ENCODE results near the gene SMAD7.

Gene SMAD7

GRCh38 chr18:48987821-48988220 is 37.1 kb upstream of the SMAD7 start:
- in situ Hi-C loops (cut with MboI; ENCODE audit: low sequenced_read_pairs), result no loop called here

DNA sequence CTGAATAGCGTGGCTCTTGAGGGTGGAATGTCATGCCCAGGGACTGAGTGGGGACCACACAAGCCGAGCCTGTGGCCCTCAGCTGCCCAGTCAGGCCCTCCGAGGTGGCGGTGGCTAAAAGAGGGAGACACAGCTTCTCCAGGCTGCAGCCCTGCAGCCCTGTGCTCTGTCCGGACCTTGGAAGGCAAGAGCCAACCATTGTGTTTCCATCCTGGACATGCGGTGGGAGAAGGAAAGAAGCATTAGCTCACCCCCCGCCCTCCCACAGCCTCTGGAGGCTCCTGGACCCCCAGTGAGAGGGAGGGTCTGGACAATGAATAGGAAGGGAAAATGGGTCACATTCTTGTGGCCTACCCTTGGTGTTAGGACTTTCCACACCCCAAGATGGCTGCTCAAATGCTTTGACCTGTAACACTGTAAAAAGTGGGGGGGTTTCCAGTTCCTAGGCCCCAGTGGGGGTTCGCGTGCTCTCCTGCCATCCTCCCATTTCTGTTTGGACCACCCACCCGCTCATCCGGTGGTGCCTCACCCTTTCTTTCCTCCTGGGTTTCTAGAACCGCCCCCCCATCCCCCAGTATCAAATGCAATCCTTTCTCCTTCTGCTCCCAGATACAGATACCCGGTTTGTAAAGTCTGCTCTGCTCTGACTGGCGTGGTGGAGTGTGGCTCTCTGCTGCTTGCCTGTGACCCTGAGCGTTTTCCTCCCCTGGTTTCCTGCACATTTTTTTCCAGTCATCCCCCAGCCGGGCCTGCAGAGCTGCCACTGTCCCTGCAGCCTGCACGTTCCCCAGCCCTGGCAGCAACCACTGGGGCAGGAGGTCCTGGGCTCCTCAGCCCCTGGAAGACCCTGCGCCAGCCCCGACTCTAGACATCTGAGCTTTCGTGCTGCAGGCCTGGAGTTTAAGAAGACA is 36.3 kb upstream of the SMAD7 start:
- in situ Hi-C loops (cut with MboI; ENCODE audit: low sequenced_read_pairs), result no loop called here

- in situ Hi-C loops (cut with MboI; ENCODE audit: low sequenced_read_pairs), result no loop called here
Measured at GRCh38 chr18:48985161-48985560, 34.4 kb upstream of the SMAD7 start.

DNA sequence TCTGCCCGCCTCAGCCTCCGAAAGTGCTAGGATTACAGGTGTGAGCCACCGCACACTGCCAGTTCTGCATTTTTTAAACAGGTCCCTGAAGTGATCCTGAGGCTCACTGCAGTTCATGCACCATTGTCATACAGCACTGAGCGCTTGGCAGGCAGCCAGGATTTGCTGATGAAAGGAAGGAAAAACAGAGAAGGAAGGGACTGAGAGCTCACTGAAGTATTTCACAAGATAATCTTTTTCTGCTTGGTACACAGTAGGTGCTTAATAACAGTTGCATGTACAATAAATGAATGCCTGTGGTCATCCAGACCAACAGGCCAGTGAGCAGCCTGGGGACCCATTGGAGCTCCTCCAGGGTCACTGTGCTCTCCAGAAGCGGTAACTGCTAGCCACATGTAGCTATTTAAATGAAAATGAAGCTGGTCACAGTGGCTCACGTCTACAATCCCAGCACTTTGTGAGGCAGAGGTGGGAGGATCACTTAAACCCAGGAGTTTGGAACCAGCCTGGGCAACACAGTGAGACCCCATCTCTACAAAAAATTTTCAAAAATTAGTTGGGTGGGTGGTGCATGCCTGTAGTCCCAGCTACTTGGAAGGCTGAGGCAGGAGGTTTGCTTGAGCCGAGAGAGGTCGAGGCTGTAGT is 33.1 kb upstream of the SMAD7 start:
- in situ Hi-C loops (cut with MboI; ENCODE audit: low sequenced_read_pairs), result no loop called here

GRCh38 chr18:48982266-48982665 is 31.5 kb upstream of the SMAD7 start:
- in situ Hi-C loops (cut with MboI; ENCODE audit: low sequenced_read_pairs), result no loop called here

DNA sequence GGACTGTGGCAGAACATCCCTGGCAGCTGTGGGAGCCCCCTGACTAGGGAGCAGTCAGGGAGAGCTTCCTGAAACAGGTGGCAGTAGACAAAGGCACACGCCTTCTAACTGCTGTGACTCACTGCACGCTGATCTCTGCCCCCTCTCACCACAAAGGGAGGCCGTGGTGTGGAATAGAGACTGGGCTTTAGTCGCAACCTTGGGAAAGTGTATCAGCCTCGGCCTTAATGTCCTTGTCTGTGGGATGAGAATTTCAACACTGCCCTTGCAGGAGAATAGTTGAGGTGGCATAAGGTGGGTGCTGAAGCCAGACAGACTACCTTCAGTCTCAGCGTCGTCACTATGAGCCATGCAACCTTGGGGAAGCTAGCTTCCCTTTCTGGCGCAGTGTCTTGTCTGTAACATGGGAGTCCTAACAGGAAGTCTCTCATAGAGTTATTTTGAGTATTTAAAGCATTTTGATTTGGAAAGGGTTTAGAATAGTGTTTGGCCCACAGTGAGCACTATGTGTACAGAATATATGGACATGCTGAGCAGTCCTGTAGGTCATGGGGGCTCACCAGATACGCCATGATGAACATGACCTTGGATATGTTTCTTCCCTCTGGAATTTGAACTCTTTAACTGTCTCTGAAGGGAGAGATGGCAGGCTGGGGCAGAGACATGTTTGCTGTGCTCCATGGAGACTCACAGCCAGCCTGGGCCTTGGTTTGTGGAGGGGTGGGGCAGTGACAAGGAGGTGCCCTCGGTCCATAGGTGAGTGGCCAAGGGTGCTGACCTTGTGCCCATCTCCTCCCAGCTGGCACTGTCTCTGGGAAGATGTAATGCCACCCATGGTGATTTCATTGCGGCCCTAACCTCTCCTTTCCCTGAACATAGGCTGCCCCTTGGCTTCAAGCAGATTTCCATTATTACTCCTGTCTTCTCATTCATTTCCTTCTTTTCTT is 29.5 kb upstream of the SMAD7 start:
- in situ Hi-C loops (cut with MboI; ENCODE audit: low sequenced_read_pairs), result no loop called here

DNA sequence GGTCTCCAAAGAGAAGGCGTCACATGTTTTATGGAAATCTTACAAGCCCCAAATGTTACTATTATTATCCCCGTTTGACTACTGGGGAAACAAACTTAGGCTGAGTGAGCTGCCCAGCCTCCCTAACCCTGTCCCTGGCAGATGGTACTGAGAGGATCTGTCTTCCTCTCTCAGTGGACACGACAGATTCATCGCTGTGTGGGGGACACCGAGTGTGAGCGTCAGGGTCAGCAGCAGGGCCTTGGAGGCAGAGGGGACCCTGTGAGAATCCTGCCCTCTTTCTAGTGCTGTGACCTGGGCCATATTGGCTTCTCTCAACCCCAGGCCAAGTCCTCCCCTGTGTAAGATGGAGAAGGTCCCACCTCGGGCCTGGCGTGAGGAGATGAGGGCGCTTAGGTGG is 27.1 kb upstream of the SMAD7 start:
- in situ Hi-C loops (cut with MboI; ENCODE audit: low sequenced_read_pairs), result no loop called here

DNA sequence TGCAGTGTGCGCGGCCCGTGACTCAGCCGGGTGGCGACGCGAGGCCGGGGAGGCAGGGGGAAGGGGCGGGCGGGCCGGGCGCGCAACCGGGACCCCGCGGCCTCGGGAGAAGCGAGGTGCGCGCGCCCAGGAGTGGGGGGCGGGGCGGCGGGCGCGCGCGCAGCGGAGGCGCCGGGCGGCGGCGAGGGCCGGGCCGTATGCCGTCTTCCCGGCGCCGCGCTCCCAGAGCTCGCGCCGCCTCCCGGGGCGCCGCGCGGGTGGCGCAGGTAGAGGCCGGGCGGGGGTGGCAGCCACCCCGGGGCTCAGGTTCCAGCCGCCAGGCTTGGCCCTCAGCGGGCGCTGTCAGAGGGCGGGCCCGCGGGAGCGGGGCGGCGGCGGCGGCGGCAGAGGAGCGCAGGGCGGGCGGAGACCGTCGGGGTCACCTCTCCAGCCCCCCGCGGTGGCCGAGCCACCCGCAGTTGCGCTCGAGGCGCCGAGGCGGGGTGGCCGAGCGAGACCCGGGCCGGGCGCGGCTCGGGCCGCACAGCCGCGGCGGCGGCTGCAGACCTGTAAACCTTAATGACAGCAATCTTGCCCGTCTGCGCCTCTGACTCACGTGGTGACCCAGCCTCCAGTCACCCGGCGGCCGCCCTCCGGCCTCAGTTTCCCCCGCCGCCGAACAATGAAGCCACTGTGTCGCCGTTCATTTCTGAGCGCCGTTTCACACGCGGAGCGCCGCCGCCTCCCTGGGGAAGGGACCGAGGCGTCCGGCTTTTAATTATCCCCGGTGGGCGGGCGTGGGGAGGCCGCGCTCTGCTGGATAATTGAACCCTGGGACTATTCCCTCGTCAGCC is 25.3 kb upstream of the SMAD7 start:
- in situ Hi-C loops (cut with MboI; ENCODE audit: low sequenced_read_pairs), result no loop called here

DNA sequence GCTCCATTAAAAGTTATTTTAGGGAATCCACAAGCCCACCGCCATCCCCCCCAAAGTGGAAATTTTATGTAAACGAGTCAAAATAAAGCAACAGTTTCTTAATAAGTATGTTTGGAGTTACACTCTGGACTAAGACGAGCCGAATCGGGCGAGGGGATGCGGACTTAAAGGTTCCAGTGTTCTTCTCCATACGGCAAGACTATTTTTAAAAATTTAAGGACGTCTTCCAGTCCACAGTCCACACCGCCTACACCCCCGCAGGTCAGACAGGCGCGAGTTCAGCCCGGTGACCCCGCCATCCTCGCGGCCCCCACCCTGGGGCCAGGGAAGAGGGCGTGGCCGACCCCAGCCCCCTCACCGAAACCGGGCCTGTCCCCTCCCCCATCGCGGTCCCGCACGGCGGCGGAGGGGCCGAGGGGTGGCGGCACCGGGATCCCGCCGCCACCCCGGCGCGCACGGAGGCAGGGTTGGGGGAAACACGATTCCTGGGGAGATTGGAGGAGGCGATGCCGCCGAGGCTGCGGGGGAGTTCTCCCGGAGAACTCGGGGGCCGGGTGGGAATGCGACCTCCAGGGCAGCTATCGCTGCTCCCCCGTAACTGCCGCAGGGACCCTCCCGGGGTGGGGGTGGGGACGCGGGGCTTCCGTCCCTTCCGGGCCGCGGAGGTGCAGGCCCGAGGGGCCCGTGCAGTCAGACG is 24.5 kb upstream of the SMAD7 start:
- in situ Hi-C loops (cut with MboI; ENCODE audit: low sequenced_read_pairs), result no loop called here

- in situ Hi-C loops (cut with MboI; ENCODE audit: low sequenced_read_pairs), result no loop called here
Measured at GRCh38 chr18:48974304-48975119, 23.7 kb upstream of the SMAD7 start.

DNA sequence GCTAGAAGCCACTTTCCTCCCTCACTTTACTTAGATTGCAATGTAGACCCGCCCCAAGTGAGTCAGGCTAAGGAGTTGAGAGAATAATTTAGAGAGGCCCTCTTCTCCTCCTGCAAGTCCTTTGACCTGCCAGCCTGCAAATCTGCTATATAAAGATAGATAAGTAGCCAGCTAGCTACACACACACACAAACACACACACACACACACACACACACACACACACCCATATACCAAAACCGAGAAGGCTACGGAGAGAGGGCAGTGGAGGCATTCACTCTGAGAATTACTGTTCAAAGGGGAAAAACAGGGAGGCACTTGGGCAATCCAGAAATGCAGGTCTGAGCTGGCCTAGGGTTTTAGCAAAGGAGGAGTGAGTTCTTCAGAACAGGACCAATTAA is 23.0 kb upstream of the SMAD7 start:
- in situ Hi-C loops (cut with MboI; ENCODE audit: low sequenced_read_pairs), result no loop called here

DNA sequence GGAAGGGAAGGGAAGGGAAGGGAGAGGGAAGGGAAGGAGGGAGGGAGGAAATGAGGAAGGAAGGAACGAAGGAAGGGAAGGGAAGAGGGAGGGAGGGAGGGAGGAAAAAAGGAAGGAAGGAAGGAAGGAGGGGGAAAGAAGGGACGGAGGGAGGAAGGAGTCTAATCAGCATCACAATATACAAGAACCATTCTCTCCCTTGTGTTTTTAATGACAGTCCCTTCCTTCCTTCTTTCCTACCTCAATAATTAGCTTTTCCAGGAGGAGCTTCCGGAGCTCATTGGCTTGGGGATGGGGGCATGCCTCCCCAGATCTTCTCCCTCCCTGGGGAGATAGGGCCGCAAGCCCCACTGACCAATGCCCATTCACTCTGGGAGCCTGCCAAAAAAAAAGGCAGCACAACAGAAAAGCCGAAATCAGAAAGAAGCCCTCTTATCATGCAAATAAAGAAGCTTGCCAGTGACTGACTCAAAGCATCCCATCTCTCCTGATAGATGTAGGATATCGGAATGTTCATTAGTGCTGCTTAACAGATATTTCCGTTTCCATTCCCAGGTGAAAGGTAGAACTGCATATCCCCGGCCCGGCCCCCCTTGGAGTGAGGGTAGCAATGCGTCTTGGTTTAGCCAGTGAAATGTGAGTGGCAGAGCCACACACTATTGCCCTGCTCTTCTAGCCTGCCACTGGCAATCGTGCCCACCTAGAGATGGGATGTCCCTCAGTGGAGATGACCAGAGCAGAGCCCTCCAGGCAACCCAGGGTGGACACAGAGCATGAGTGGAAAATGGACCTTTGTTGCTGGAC is 17.8 kb upstream of the SMAD7 start:
- in situ Hi-C loops (cut with MboI; ENCODE audit: low sequenced_read_pairs), result no loop called here

- in situ Hi-C loops (cut with MboI; ENCODE audit: low sequenced_read_pairs), result no loop called here
Measured at GRCh38 chr18:48967545-48967944, 16.8 kb upstream of the SMAD7 start.

- in situ Hi-C loops (cut with MboI; ENCODE audit: low sequenced_read_pairs), result no loop called here
Measured at GRCh38 chr18:48966523-48966922, 15.8 kb upstream of the SMAD7 start.

GRCh38 chr18:48963586-48964470 is 13.1 kb upstream of the SMAD7 start:
- in situ Hi-C loops (cut with MboI; ENCODE audit: low sequenced_read_pairs), result no loop called here

- in situ Hi-C loops (cut with MboI; ENCODE audit: low sequenced_read_pairs), result no loop called here
Measured at GRCh38 chr18:48962994-48963561, 12.3 kb upstream of the SMAD7 start.

Data from hTERT RPE-1 (cell line).